Suprapubic skin (tissue), 4 donors: ENCODE measurements around the gene SETD3.

Source experiments
- CTCF ChIP-seq, 2 donors: fragments of 200-600 bp in 1 of 2; fragments of 450-650 bp in 1 of 2; sonication (generic) in 1 of 2; IDR thresholded peaks; one replicate each; pipeline ENCODE4 v1.5.1; 2016 to 2019; ENCODE audit warnings: antibody characterized with exemption in 2 of 2, mild to moderate bottlenecking in 1 of 2, moderate library complexity in 1 of 2
- EP300 ChIP-seq: sonication (generic); formaldehyde crosslinking; IDR thresholded peaks from one replicate; pipeline ENCODE4 v1.6.1; 2017; ENCODE audit warnings: antibody characterized with exemption
- POLR2A ChIP-seq, 2 donors: fragments of 450-650 bp; IDR thresholded peaks; one replicate each; pipeline ENCODE4 v1.6.1; 2017; ENCODE audit warnings: antibody characterized with exemption in 2 of 2, mild to moderate bottlenecking in 2 of 2, moderate library complexity in 2 of 2
- POLR2AphosphoS5 ChIP-seq, 3 donors: sonication (generic); formaldehyde crosslinking; IDR thresholded peaks; one replicate each; pipeline ENCODE4 v1.6.1; 2017; ENCODE audit warnings: antibody characterized with exemption in 3 of 3

GRCh38 chr14:99468081-99468480 is 12.6 kb downstream of the SETD3 start:
- TF ChIP-seq CTCF (IDR thresholded peaks at IDR 0.05) (no peak), POLR2A (IDR thresholded peaks at IDR 0.05) (no peak), EP300 (no peak), POLR2AphosphoS5 (IDR thresholded peaks at IDR 0.05) (no peak)
